K562 (cell line): ENCODE measurements around the gene AMBRA1. TPM values are rescaled to one million over a fixed set of nuclear protein-coding genes. Genes with fewer than 3 reads are reported as not detected.

Source experiments
- ATAC-seq: fragments of 200-7000 bp; cut with Tn5 transposase; 3 replicates; pipeline ENCODE4 v1.9.1; 2020; ENCODE audit warnings: moderate library complexity
- BruUV-seq: library from RNA; stranded (reverse); fragments of 400-500 nt; replicated peaks from 2 replicates; lab custom pipeline; 2021; lab: Mats Ljungman, UMichigan
- CTCF ChIA-PET: fragments of 300-600 bp; formaldehyde crosslinking; extraction: SDS; loops from one replicate; lab custom pipeline; 2021; ENCODE audit warnings: low intra/inter-chr PET ratio; lab: Yijun Ruan, JAX
- POLR2A ChIA-PET: fragments of 300-600, 350-650 bp; sonication (Branson Sonifier 250); formaldehyde crosslinking; extraction: SDS; loops from one replicate; lab custom pipeline; 2021; ENCODE audit warnings: antibody characterized with exemption, inconsistent platforms; lab: Yijun Ruan, JAX
- DNase-seq, 4 experiments: peaks; one replicate each; pipeline versions ENCODE4 v3.0.0 to v3.0.0-alpha.2; 2011 to 2018; ENCODE audit warnings: low spot score in 3 of 4, mixed read lengths in 3 of 4; ENCODE audit errors: extremely low read depth in 1 of 4
- FAIRE-seq: peaks from 2 replicates; lab custom pipeline; 2011; peaks lifted over from hg19 to GRCh38; lab: Jason Lieb, UNC
- H2AFZ ChIP-seq: 2 replicates; pipeline ENCODE4 v1.6.0; 2011; ENCODE audit warnings: low read depth, low read length, control low read depth, inconsistent platforms
- H3K27ac ChIP-seq: fragments of 200-600 bp; 3 replicates; pipeline ENCODE4 v1.8.0; 2011; ENCODE audit warnings: low read depth, mild to moderate bottlenecking, control low read depth, inconsistent platforms, low read length, moderate library complexity, mixed read lengths; ENCODE audit errors: extremely low read depth
- H3K27me3 ChIP-seq, 2 experiments: fragments of 300-600 bp in 1 of 2; 2 replicates in 1 of 2; 3 replicates in 1 of 2; pipeline versions ENCODE4 v1.6.0 to v1.8.0; 2011; ENCODE audit warnings: inconsistent platforms in 2 of 2, low read length in 2 of 2, mild to moderate bottlenecking in 1 of 2, mixed read lengths in 1 of 2, moderate library complexity in 1 of 2; ENCODE audit not compliant: control insufficient read depth in 2 of 2, insufficient read depth in 2 of 2
- H3K36me3 ChIP-seq: fragments of 300-600 bp; 3 replicates; pipeline ENCODE4 v1.8.0; 2011; ENCODE audit warnings: mild to moderate bottlenecking, low read length, inconsistent platforms; ENCODE audit not compliant: control insufficient read depth, insufficient read depth
- H3K4me1 ChIP-seq, 2 experiments: fragments of 200-600 bp in 1 of 2; replicated peaks in 1 of 2; 2 replicates in 1 of 2; 3 replicates in 1 of 2; pipeline versions ENCODE4 v1.5.1 to v1.8.0; 2011; ENCODE audit warnings: inconsistent platforms in 2 of 2, low read length in 2 of 2, mild to moderate bottlenecking in 1 of 2, mixed read lengths in 1 of 2, moderate library complexity in 1 of 2; ENCODE audit not compliant: control insufficient read depth in 2 of 2, insufficient read depth in 2 of 2
- H3K4me2 ChIP-seq: 2 replicates; pipeline ENCODE4 v1.6.1; 2011; ENCODE audit warnings: low read length, control low read depth, inconsistent platforms, mixed read lengths; ENCODE audit not compliant: insufficient read depth
- H3K4me3 ChIP-seq: fragments of 200-600 bp; sonication (generic), shearing (Covaris generic); 2 replicates; pipeline ENCODE4 v1.5.1; 2016; ENCODE audit warnings: control low read depth, inconsistent platforms
- H3K79me2 ChIP-seq: fragments of 200-600 bp; 3 replicates; pipeline ENCODE4 v1.8.0; 2011; ENCODE audit warnings: low read length, inconsistent platforms; ENCODE audit not compliant: control insufficient read depth, insufficient read depth
- H3K9ac ChIP-seq, 2 experiments: 2 replicates each; pipeline versions ENCODE4 v1.6.0 to v1.6.1; 2011; ENCODE audit warnings: low read depth in 2 of 2, low read length in 2 of 2, control low read depth in 1 of 2, inconsistent platforms in 1 of 2, mild to moderate bottlenecking in 1 of 2, mixed read lengths in 1 of 2; ENCODE audit not compliant: insufficient read depth in 1 of 2
- H3K9me1 ChIP-seq: one replicate; pipeline ENCODE4 v1.6.0; 2011; ENCODE audit warnings: inconsistent platforms, mild to moderate bottlenecking, low read length, moderate library complexity; ENCODE audit not compliant: control insufficient read depth, insufficient read depth
- H3K9me3 ChIP-seq: replicated peaks from 2 replicates; pipeline ENCODE4 v1.5.1; 2011; ENCODE audit warnings: low read depth, low read length, inconsistent platforms; ENCODE audit not compliant: control insufficient read depth, insufficient read depth
- H4K20me1 ChIP-seq: replicated peaks from 2 replicates; pipeline ENCODE4 v1.6.1; 2011; ENCODE audit warnings: low read length, inconsistent platforms, mixed read lengths; ENCODE audit not compliant: control insufficient read depth, insufficient read depth
- ATF3 ChIP-seq, 2 experiments: fragments of 450-650 bp in 1 of 2; sonication (generic) in 1 of 2; formaldehyde crosslinking in 1 of 2; IDR thresholded peaks in 1 of 2; conservative IDR thresholded peaks in 1 of 2; 2 replicates each; pipeline versions ENCODE4 v1.6.1 to v1.8.1; 2016 to 2023; ENCODE audit warnings: mild to moderate bottlenecking in 2 of 2, moderate library complexity in 2 of 2, inconsistent platforms in 1 of 2, missing genetic modification reagents in 1 of 2
- CBX5 ChIP-seq: IDR thresholded peaks from 2 replicates; pipeline ENCODE4 v1.6.1; 2014; ENCODE audit warnings: low read depth, borderline replicate concordance
- FOXA3 ChIP-seq, 2 experiments: fragments of 450-650 bp in 1 of 2; sonication (generic) in 1 of 2; formaldehyde crosslinking; IDR thresholded peaks in 1 of 2; conservative IDR thresholded peaks in 1 of 2; 2 replicates each; pipeline versions ENCODE4 v1.4.0 to v1.8.0; 2020 to 2022; ENCODE audit warnings: mild to moderate bottlenecking in 2 of 2, missing genetic modification reagents in 1 of 2
- PURB ChIP-seq: sonication (generic); formaldehyde crosslinking; IDR thresholded peaks from 2 replicates; pipeline ENCODE4 v1.9.0; 2021; ENCODE audit warnings: low read depth, mild to moderate bottlenecking, missing genetic modification reagents
- SPI1 ChIP-seq: IDR thresholded peaks from 2 replicates; pipeline ENCODE4 v1.6.1; 2011; ENCODE audit warnings: low read depth, low read length, control low read depth, borderline replicate concordance
- WGBS: fragments of 100-300 bp; shearing (Covaris generic); methylation state at CpG from one replicate; pipeline ENCODE4 v1.1.6; 2016; ENCODE audit warnings: low coverage, mixed read lengths; ENCODE audit not compliant: insufficient coverage; ENCODE audit errors: missing lambda C conversion rate; 5-methylcytosine and 5-hydroxymethylcytosine counted together
- in situ Hi-C: fragments of 300-500 bp; cut with MboI; formaldehyde crosslinking; loops from 4 replicates; pipeline ENCODE4 v1.15.0; 2018; ENCODE audit warnings: inconsistent platforms, mixed read lengths
- intact Hi-C: fragments of 100-400 bp; cut with micrococcal nuclease; formaldehyde crosslinking; loops from 2 replicates; pipeline ENCODE4 v1.14.2; 2022
- polyA plus RNA-seq, 8 experiments: library from polyadenylated mRNA; depleted of rRNA in 4 of 8; stranded (reverse) in 5 of 8; unstranded in 3 of 8; fragments of >200 nt; fragmentation: Nextera tagmentation in 2 of 8; fragmentation: Illumina TruSeq in 1 of 8; extraction: Ambion mirVana in 2 of 8; extraction: Trizol in 1 of 8; gene quantifications; 2 replicates each; pipeline versions ENCODE4 v1.2.1 to v1.2.3, GENCODE V29; 2011 to 2014; ENCODE audit warnings: inconsistent platforms in 1 of 8, missing spikeins in 1 of 8
- total RNA-seq, 7 experiments: library from RNA; depleted of rRNA in 6 of 7; stranded (reverse); fragments of >200 nt in 6 of 7; fragmentation: Illumina TruSeq in 2 of 7; extraction: Trizol in 2 of 7; gene quantifications; 2 replicates each; pipeline versions ENCODE4 v1.2.1 to v1.2.3, GENCODE V29; 2011 to 2021; ENCODE audit warnings: low replicate concordance in 1 of 7

Gene AMBRA1
- total and polyA plus RNA-seq, 9 of the 15 experiments (the other 6 are each of a cell fraction or from before 2014, with no cell fraction given) = 0.15 to 24.5 (median 13.0) TPM

- Histone ChIP-seq H4K20me1 (no peaks in the 10 kb centered on the region), H2AFZ (no peak overlapping the region), H3K9me1 (no peaks in the 10 kb centered on the region), H3K27ac (no peak overlapping the region), H3K27me3 (no peaks in the 10 kb centered on the region), H3K4me1 (no peaks in the 10 kb centered on the region; a peak in 2 of 5 replicates), H3K36me3 (peaks cover 8% of the 10 kb centered on the region; the same call in 2 of the 3 replicates), H3K9ac (no peak overlapping the region), H3K79me2 (no peaks in the 10 kb centered on the region), H3K4me3 (no peak overlapping the region), H3K9me3 (no peaks in the 10 kb centered on the region), H3K4me2 (no peak overlapping the region)
- POLR2A ChIA-PET = interaction anchor here (1.2 to 1.3 kb wide), 2 partner anchors 8 to 10 kb away, joined by 3 read pairs; partner anchors contain the start of gene AMBRA1
- CTCF ChIA-PET = no interaction called here
- intact Hi-C loops = no loop called here
- in situ Hi-C loops = no loop called here
- ATAC-seq = no peak
- 0 out of 2 replicates have a peak, but pooled peaks have one; percentile 10 for TF ChIP-seq SPI1
- TF ChIP-seq PURB (CRISPR knock-in tag) = no peak
- 82% methylated on average over 15 of the region's 15 CpGs for WGBS
- FAIRE-seq = no peak
- no TSS peak for BruUV-seq
- no peak for DNase-seq
These were observed 10.0 kb upstream of the AMBRA1 start for GRCh38 chr11:46603704-46604308.

DNA sequence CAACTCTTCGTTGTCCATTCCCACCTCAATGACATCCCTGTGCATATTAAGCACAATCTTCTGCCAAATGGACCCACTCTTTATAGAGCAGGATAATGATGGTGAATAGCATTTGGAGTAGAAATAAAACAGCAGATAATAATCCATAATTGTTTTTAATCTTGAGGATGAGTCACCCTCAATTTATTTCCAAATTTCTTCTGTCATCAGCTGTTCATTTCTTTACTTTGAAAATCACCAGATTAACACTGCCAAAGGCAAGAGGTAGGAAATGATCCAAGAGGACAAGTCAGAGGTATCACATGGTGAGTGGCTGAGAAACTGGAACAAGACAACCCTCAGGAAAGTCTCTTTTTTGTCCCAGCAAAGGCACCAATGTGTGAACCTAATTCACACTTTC, 7.3 kb upstream of the AMBRA1 start:
- DNase-seq (no peak), FAIRE-seq (no peak), ATAC-seq (no peak)
- WGBS = 80% methylated on average over 1 of the region's 1 CpG
- no peaks in the 10 kb centered on the region for H3K79me2 ChIP-seq
- in situ Hi-C loops = no loop called here
- peaks cover 8% of the 10 kb centered on the region; the same call in 2 of the 3 replicates for H3K36me3 ChIP-seq
- no peak overlapping the region for H2AFZ ChIP-seq
- intact Hi-C loops = no loop called here
- H3K9me3 ChIP-seq = no peaks in the 10 kb centered on the region
- CTCF ChIA-PET = no interaction called here
- H3K4me1 ChIP-seq = peaks cover 5 to 10% of the 10 kb centered on the region in 2 experiments; a peak in 3 of 5 replicates
- no peak overlapping the region for H3K9ac ChIP-seq
- no peaks in the 10 kb centered on the region for H3K27me3 ChIP-seq
- no TSS peak for BruUV-seq
- no peak overlapping the region for H3K27ac ChIP-seq
- TF ChIP-seq CBX5 (no peak), ATF3 (IDR thresholded peaks at IDR 0.05) (peak; percentile 54), ATF3 (CRISPR knock-in tag; conservative IDR thresholded peaks at IDR 0.05) (no peak), FOXA3 (CRISPR knock-in tag; conservative IDR thresholded peaks at IDR 0.05 in 1 of 2, IDR thresholded peaks at IDR 0.05 in 1 of 2) (no peak)
- no peak overlapping the region for H3K4me2 ChIP-seq
- POLR2A ChIA-PET = interaction anchor here (1.7 to 2.3 kb wide), 2 partner anchors 10 to 17 kb away, joined by 5 to 15 read pairs; no protein-coding TSS in a partner anchor
- no peak overlapping the region for H3K4me3 ChIP-seq
- no peaks in the 10 kb centered on the region for H3K9me1 ChIP-seq
- H4K20me1 ChIP-seq = no peaks in the 10 kb centered on the region
